ENCODE data around the gene CYP20A1. TPM values are rescaled to one million over a fixed set of nuclear protein-coding genes. Genes with fewer than 3 reads are reported as not detected.

The CYP20A1 gene, protein sequence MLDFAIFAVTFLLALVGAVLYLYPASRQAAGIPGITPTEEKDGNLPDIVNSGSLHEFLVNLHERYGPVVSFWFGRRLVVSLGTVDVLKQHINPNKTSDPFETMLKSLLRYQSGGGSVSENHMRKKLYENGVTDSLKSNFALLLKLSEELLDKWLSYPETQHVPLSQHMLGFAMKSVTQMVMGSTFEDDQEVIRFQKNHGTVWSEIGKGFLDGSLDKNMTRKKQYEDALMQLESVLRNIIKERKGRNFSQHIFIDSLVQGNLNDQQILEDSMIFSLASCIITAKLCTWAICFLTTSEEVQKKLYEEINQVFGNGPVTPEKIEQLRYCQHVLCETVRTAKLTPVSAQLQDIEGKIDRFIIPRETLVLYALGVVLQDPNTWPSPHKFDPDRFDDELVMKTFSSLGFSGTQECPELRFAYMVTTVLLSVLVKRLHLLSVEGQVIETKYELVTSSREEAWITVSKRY
- 21.0 and 37.4 TPM in 2 replicates for total RNA-seq

GRCh38 chr2:203238704-203239526 is at the start of gene CYP20A1:
CYP20A1 (plus strand) TSS chr2:203239018; CDS start chr2:203239063, 45 bp downstream.

DNA sequence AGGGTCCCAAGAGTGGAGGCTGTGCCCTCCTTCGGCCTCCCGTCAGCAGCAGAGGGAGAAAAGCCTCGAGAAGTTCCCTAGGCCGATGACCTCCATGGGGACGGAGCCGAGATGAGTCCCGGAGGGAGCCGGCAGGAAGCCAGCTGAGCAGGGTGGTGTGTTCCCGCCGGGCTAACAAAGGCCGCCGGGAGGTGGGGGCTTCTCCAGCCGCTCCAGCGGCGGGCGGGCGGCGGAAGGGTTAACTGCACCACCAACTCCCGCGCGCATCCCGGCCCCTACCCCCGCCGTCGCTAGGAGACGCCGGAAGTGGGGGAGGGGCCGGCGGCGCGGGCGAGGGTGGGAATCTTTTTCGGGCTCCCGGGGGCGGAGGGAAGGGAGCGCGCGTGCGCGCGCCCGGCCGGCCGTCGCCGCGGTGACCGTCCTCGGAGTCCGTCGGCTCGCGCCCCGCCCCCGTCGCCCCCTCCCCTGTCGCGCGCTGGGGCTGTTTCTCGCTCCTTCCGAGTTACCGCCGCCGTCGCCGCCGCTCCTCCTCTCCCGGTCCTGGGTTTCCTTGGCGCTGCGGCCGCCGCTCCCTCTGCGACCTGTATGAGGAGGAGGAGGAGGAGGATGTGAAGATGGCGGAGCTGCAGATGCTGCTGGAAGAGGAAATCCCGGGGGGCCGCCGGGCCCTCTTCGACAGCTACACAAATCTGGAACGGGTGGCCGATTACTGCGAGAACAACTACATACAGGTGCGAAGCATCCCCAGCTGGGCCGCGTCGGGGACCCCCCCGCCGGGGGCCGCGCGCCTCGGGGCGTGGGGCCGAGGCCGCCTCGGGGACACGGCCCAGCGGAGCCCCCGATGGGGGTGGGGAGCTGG is 89.3 kb downstream of the CYP20A1 start, which contains the start of gene ABI2:
Gene ABI2 (plus strand): TSS at position 494 of the 859 bp plus-strand sequence. CDS start 121 bp downstream, at position 615.

Other genes with a start within 250 kb of the CYP20A1 start
- gene NBEAL1, start 224.1 kb upstream of the CYP20A1 start, total RNA-seq: 14.1 and 56.3 TPM in 2 replicates
- 13.9 and 31.5 TPM in 2 replicates for gene ABI2, start 89.4 kb downstream of the CYP20A1 start, total RNA-seq

Measured in bladder microvascular endothelial cell (primary cell).